GM19099 (cell line): ENCODE results near the gene IZUMO2.

Experiments used
- POLR2A ChIP-seq: IDR thresholded peaks from 3 replicates; pipeline ENCODE4 v1.6.1; 2011; ENCODE audit warnings: low read depth; ENCODE audit not compliant: insufficient read length; ENCODE audit errors: extremely low read depth

IZUMO2 gene

DNA sequence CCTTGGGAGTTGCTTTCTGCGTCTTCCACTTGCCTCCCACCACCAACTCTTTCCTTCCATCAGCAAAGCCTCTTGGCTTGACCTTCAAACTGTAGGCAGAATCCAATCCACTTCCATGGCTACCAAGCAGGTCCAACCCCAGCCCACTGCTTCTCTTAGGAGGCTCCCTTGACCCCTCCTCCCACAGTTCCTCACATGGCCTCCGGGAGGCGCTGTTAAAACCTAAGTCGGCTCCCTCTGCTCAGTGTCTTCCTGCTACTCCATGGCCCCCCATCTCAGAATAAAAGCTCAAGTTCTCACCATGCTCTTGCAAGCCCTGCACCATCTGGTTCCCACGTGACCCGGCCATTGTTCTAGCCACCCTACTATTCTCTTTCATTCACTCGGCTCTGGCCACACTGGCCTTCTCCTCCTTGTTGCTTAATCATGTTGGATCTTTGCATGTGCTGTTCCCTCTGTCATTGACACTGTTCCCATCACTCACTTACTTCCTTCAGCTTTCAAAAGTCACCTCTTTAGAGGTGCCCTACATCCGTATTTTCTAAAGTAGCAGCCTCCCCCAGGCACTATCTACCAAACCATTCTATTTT lies 7.5 kb downstream of the IZUMO2 start:
- no peak for TF ChIP-seq POLR2A

DNA sequence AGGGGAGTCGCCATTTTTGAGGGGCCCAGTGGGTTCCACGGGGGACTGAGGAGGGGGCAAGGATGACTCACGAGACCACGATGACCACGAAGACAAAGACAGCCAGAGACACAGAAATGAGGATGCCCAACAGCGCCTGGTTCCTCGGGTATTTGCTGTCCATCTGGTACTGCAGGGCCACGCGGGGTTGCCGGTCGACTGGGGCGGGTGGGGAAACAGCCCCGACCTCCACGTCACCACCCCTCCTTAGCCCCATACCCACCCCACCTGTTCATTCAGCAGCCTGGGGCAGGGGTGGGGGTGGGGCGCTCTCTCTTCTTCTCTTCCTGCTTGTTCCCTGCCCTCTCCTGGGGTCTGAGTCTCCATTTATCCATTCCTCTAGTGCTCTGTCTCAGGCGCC lies 8.6 kb downstream of the IZUMO2 start:
- TF ChIP-seq POLR2A, result no peak

DNA sequence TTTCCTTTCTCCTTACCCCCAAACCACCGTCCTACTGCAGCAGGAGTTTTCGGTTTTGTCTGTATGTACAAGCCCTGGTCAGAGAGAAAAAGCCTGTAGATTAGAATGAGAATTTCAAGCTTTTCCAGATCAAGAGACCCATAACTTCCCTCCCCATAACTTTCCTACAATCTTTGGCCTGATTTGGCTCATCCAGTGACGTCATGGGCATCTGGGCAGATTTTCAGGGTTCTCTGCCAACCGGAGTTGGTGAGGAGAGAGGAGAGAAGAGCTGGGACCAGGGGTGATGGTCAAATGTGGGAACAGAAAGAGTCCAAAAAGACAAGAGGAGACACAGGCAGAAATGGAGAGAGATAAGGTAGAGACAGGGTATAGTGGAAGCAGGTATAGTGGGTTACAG lies 10.5 kb downstream of the IZUMO2 start:
- no peak for TF ChIP-seq POLR2A

DNA sequence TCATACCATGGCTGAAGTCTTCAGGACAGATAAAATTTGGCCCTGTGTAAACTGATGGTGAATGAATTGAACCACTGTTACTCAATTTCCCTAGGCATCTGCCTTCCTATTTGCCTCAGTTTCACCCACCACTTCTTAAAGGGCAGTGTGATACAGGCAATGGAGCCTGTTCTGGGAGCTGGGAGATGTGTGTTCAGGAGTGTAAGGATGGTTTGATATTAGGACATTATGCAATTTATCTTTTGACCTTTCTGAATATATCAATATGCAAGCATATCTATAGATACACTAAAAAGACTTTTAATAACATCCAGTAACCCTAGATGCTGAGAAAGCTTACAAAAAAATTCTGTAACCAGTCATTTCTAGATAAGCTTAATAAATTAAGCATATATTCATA lies 14.6 kb downstream of the IZUMO2 start:
- no peak for TF ChIP-seq POLR2A

GRCh38 chr19:50147462-50148423 lies 15.3 kb downstream of the IZUMO2 start:
- TF ChIP-seq POLR2A, result no peak
